Transverse colon (tissue), 4 donors: ENCODE data around the gene PDCD6IP.

Source experiments
- CTCF ChIP-seq, 5 experiments: fragments of 200-600 bp in 3 of 5; fragments of 450-650 bp in 2 of 5; sonication (generic) in 3 of 5; IDR thresholded peaks; 1 replicate in 2 of 5; 2 replicates in 3 of 5; pipeline ENCODE4 v1.5.1; 2016 to 2017; ENCODE audit warnings: antibody characterized with exemption in 5 of 5, inconsistent platforms in 3 of 5, mild to moderate bottlenecking in 2 of 5, moderate library complexity in 1 of 5
- EP300 ChIP-seq: sonication (generic); formaldehyde crosslinking; IDR thresholded peaks from one replicate; pipeline ENCODE4 v1.6.1; 2017; ENCODE audit warnings: antibody characterized with exemption, low read depth
- POLR2A ChIP-seq: fragments of 450-650 bp; IDR thresholded peaks from one replicate; pipeline ENCODE4 v1.6.1; 2016; ENCODE audit warnings: antibody characterized with exemption, mild to moderate bottlenecking, moderate library complexity
- POLR2AphosphoS5 ChIP-seq, 3 donors: sonication (generic); formaldehyde crosslinking; IDR thresholded peaks; one replicate each; pipeline ENCODE4 v1.6.1; 2016; ENCODE audit warnings: antibody characterized with exemption in 3 of 3

DNA sequence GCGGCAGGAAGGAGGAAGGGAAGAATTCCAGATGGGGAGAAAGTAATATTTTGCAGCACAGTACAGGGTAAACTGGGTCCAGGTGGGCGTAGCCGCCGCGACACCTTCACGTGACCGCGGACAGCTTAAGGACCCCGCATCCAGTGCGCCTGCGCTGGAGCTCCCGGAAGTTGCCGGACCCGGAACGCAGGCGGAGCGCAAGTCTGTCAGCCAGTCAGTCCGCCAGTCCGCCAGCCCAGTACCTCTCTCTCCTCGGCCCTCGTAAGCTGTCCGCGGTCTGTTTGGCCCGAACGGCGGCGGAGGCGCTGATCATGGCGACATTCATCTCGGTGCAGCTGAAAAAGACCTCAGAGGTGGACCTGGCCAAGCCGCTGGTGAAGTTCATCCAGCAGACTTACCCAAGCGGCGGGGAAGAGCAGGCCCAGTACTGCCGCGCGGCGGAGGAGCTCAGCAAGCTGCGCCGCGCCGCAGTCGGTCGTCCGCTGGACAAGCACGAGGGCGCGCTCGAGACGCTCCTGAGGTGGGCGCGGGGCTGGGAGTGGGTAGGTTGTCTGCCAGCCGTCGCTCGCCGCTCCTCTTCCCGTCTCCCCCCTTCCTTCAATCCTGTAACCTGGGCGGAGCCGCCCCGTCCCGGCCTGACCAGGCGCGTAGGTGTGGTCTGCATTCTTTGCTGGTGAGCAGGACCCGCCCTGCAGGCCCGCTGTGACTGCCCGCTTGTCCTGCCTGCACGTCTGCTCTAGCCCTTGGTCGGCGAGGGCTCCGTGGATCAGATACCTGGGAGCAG, at the start of gene PDCD6IP:
- TF ChIP-seq CTCF (IDR thresholded peaks at IDR 0.05) (peak in 3 of 5 experiments; percentile 14 to 44 (median 33)), POLR2AphosphoS5 (IDR thresholded peaks at IDR 0.05) (peak; percentile 95 to 99 (median 99)), POLR2A (peak; percentile 99), EP300 (no peak)
